Vagina (tissue), 2 donors: Measurements from ENCODE around the gene SIPA1L3.

Experiments used
- CTCF ChIP-seq, 3 experiments: fragments of 450-650 bp in 2 of 3; fragments of 200-600 bp in 1 of 3; sonication (generic) in 1 of 3; IDR thresholded peaks; one replicate each; pipeline ENCODE4 v1.5.1; 2017 to 2019; ENCODE audit warnings: antibody characterized with exemption in 3 of 3, mild to moderate bottlenecking in 2 of 3, moderate library complexity in 2 of 3
- POLR2A ChIP-seq, 2 donors: fragments of 450-650 bp; IDR thresholded peaks; one replicate each; pipeline ENCODE4 v1.6.1; 2017; ENCODE audit warnings: antibody characterized with exemption in 2 of 2, mild to moderate bottlenecking in 2 of 2, moderate library complexity in 2 of 2
- POLR2AphosphoS5 ChIP-seq, 2 donors: sonication (generic); formaldehyde crosslinking; IDR thresholded peaks; one replicate each; pipeline ENCODE4 v1.9.0; 2017; ENCODE audit warnings: antibody characterized with exemption in 2 of 2, mild to moderate bottlenecking in 2 of 2, low read depth in 1 of 2; ENCODE audit not compliant: insufficient read depth in 1 of 2

- TF ChIP-seq POLR2AphosphoS5 (IDR thresholded peaks at IDR 0.05; ENCODE audit: insufficient read depth in 1 of 2, low read depth in 1 of 2) (no peak), CTCF (IDR thresholded peaks at IDR 0.05) (no peak), POLR2A (IDR thresholded peaks at IDR 0.05) (no peak)
Observed at GRCh38 chr19:38023671-38024541, 116.9 kb downstream of the SIPA1L3 start.
